ENCODE measurements around the gene WIPF2.

WIPF2 gene

DNA sequence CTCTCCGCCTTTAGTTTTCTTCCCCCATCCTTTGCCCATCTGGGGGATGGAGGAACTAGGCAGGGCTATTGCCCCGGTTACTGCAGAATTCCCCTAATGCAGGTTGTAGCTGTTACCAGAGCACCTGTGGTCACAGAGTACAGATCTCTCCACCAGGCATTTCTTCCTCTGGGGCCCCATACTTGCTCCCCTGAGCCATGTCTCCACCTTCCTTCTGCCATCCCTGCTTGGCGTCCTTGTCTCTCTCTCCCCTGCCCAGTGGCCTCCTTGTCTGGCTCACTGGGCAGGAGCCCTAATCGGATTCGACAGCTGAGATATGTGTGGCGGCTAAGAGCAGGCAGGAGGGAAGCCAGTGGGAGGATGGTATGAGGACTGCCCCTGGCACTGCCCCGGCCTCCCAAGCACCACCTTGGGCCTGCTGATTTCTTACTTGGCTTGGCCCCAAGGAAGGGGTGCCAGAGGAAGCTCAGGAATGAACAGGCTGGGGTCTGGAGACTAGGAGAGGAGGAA, 91.8 kb downstream of the WIPF2 start:
- H3K27ac ChIP-seq = peak overlapping the region; percentile 91
- no peak for DNase-seq (ENCODE audit: low read depth, low spot score)

DNA sequence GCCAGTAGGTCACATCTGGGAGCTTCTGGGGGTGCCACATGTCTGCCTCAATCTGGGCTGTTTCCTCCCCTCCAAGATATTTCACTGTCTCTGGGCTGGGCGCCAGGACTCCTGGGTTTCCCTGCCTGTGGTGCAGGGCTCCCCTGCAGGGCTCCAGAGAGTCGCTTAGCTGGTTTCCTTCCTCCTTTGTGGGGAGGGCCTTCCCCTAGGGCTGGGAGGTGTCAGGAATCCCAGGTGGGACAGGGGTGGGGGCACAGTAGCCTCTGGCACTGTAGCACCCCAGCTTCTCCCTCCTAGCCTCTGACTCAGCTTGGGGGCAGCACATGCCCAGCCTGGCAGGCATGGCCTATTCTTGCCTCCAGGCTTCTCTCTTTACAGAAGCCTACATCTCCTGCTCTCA, 92.5 kb downstream of the WIPF2 start:
- DNase-seq (ENCODE audit: low read depth, low spot score) = no peak
- peak overlapping the region; percentile 91 for H3K27ac ChIP-seq

DNA sequence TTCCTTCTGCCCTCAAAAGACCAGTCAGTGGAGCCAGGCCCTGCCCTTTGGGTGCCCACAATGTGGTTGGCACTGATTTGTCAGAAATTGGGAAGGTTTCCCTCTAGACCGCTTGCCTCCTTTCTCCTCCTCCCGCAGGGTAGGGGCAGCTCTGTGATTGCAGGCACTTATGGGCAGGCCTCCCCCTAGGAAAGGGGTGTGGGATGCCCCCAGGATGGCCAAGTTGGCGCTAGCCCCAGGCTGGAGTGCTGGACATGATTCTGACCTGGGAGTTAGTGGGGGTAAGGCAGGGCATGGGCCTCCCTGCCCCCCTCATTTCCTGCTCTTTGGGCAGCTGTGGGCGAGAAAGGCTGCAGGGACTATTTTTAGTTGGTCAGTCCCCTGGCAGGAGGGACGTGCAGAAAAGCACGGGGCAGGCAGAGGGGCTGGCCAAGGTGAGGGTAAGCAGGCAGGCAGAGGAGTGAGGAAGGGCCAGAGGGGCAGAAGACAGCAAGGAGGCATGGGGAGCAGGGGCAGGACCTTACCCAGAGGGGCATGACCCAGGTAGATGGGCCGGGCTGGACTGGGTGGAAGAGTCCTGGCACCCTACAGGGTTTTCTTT, 93.1 kb downstream of the WIPF2 start:
- H3K27ac ChIP-seq = peak overlapping the region; percentile 91
- DNase-seq (ENCODE audit: low read depth, low spot score) = no peak

DNA sequence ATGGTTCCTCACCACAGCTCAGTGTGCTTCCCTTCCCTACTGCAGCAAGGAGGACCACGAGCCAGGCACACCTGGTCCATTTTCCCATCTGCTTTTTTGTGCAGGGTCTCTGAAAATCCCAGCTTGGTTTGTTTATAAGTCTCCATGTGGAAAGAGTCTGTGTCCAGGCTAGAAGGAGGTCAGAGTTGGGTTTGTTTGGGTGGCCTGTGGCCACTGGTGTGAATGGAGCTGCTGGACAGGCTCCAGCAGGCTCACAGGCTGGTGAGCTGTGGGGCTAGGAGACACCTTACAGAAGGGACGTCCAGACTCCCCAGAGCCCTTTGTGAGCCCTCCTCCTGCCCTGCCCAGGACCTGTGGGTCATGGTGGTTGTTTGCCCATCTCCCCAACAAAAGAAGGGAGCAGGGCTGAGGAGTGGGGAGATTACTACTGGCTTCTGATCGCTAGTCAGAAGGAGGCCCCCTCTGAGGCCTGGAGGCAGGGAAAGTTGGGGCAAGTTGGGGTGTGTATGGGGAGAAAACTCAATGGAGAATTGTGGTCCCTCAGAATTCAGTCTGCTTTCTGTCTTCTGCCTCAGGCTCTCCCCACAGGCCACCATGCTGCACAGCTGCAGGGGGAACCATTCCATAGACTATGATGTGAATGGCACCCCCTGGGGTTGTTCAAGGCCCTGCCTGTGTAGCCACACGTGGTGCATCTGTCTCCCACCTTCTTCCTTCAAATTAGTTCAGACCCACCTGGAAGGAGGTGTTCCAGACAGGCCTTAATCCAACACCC, 94.0 kb downstream of the WIPF2 start:
- H3K27ac ChIP-seq = peak overlapping the region; percentile 91
- DNase-seq (ENCODE audit: low read depth, low spot score) = no peak

DNA sequence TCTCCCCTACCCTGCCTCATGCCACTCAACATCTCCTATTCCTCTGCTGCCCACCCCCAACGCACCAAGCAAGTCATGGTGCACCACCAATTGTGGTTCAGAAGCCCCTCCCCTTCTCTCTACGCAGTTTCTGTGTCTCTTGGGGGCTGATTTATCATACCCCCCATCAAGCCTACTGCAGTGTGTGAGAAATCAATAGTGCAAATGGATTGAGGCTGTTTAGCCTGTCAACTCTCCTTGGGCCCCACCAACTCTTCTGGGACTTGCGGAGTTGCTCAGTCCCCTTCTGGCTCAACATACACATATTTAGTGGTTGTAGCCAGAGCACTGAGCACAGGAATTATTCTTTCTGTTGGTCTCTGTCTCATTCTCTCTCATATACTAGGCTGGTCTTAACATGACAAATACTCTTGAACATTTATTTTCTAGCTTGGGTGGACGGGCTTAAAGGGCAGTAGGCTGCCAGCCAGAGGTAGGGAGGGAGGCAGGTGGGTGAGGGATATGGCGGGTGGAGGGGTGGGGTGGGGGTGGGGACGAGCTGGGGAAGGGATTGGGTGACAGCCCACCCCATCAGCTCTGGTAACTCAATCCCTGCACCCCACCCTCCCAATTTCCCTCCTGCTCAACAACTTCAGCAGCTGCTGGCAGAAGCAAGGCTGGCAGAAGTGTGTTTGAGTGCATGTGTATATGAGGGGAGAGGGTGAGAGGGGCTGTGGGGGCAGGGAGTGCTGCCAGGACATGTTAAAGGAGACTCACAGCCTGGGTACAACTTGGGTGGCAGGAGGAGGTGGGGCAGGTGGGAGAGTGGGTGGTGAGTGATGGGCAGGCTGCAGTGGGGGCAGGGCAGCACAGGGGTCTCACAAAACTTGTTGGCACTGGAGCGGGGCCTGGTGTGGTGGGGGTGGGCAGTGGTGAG, 94.8 kb downstream of the WIPF2 start:
- peak overlapping the region; percentile 91 for H3K27ac ChIP-seq
- no peak for DNase-seq (ENCODE audit: low read depth, low spot score)

DNA sequence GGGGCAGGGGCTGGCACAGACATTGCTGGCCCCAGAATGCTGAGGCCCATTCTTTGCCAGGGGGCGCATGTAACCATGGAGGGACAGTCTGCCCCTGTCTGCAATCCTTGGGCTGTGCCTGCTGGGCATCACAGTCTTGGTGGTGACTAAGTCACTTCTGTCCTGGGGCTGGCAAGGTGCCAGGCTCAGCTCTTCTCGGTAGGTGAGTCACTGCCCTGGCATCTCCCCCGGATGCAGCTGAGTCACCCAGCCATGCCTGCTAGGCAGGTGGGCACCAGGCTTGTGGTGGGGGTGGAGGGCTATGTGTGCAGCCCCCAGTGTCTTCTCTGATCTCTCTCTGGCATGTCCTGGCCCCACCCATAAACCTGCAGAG, 95.5 kb downstream of the WIPF2 start:
- DNase-seq (ENCODE audit: low read depth, low spot score) = peak; percentile 84
- peak overlapping the region; percentile 91 for H3K27ac ChIP-seq

DNA sequence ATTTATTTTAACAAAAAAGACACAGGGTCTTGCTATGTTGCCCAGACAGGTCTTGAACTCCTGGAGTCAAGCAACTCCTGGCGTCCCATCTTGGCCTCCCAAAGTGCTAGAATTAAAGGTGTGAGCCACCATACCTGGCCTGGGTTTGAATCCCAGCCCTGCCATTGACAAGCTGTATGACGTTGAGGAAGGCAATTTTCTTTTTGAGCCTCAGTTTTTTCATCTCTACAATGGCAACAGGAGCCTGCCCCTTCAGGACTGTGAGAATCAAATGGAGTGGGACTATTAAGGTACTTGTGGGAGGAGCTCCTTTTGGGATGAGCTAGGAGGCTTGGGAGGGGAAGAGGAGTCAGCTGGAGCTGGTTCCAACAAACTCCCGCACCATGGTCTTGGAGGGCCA, 96.1 kb downstream of the WIPF2 start:
- peak overlapping the region; percentile 91 for H3K27ac ChIP-seq
- DNase-seq (ENCODE audit: low read depth, low spot score) = no peak

DNA sequence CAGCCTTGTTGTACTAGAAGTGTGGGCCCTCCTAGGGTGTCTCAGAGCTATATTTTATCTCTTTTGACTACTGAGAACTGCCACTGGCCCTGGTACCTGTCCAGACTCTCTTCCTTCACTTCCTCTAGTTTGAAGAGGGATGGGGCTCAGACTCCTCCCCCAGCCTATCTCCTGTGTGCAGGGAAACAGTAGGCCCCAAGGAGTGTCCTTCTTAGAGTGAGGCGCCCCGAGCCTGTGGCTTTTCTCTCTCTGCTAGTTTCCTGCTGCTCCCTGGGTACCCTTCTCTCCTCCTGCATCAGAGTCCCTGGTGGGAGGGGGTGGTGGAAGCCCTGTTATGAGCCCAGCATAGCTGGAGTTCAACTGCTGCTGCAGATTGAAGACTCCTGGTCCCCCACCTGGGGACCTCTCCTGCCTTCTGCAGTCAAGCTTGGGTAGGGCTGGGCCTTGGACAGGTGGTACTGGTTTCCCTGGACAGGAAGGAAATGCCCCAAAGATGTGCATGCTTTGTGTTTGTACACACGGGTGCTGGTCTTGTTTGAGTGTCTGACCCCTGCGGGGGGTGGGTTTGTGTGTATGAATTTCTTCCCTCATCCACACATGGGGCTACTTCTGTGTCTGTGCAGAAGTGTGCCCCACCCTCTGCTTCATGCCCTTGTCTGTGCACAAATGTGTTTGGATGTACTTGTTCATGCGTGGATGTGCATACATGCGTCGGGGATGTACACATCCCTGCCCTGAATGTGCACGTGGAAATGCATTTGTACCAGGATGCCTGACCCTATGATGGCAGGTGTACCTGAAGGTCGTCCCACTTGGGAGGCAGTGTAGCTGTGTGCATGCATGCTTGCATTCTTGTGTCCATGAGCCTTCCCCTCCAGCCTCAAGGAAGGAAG, 96.8 kb downstream of the WIPF2 start:
- peak overlapping the region; percentile 91 for H3K27ac ChIP-seq

DNA sequence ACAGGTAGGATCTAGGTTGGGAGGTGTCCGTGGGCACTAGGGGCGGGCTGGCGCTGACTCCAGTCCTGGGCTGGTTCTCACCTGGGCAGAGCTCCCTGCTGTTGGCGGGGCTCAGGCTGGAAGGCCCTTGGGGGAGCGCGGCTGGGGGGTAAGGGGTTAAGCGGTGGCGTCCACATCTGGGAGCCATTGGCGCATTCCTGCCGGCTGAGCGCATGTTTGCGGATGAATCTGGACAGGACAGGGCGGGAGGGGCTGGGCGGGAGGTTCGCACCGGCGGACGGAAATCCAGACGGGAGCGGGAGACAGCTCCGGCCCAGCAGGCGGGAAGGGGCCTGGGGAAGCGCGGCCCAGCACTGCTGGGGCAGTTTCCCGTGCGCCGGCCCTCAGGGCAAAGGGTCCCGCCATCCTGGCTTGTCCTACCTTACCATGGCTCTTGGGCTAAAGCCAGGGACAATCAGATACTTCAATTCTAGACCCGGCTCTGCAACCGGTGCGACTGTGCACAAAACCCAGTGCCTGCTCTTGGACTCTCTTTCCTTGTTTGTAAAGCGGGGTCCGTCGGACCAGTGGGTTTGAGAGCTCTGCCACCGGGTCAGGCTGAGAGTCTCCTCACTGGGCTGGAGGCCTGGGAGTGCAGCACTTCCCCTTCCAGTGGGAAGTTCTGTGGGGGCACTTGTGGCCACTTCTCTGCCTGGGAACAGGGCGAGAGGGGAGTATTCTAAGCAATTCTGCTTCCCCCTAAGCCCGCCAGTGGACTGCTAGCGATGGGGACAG, 97.7 kb downstream of the WIPF2 start:
- peak overlapping the region; percentile 91 for H3K27ac ChIP-seq
- DNase-seq (ENCODE audit: low read depth, low spot score) = no peak

More for the DNA sequence above, 96.8 kb downstream of the WIPF2 start:
- DNase-seq (ENCODE audit: low read depth, low spot score) = no peak

DNA sequence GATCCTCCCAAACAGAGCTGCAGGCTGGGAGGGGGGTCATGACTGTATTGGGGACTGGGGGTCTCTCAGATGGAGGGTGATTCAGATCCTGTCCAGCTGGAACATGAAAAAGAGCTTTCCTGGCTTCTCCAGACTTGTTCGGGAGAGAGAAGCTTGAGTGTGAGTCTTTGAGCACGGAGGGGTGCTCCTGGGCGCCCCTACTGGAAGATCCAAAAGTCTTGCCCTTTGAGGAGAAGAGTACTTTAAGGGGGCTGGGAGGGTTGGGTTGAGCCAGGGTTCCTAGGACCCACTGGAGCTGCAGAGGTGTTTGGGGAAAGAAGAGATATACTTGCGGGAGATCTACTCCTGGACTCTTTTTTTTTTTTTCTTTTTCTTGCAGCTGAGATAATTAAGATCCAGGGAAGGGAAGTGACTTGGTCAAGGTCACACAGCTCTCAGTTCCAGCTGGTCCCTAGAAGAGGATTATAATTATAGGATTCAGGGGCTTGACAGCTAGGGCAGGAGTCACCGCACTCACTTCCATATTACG, 98.3 kb downstream of the WIPF2 start:
- DNase-seq (ENCODE audit: low read depth, low spot score) = no peak
- H3K27ac ChIP-seq = peak overlapping the region; percentile 91

DNA sequence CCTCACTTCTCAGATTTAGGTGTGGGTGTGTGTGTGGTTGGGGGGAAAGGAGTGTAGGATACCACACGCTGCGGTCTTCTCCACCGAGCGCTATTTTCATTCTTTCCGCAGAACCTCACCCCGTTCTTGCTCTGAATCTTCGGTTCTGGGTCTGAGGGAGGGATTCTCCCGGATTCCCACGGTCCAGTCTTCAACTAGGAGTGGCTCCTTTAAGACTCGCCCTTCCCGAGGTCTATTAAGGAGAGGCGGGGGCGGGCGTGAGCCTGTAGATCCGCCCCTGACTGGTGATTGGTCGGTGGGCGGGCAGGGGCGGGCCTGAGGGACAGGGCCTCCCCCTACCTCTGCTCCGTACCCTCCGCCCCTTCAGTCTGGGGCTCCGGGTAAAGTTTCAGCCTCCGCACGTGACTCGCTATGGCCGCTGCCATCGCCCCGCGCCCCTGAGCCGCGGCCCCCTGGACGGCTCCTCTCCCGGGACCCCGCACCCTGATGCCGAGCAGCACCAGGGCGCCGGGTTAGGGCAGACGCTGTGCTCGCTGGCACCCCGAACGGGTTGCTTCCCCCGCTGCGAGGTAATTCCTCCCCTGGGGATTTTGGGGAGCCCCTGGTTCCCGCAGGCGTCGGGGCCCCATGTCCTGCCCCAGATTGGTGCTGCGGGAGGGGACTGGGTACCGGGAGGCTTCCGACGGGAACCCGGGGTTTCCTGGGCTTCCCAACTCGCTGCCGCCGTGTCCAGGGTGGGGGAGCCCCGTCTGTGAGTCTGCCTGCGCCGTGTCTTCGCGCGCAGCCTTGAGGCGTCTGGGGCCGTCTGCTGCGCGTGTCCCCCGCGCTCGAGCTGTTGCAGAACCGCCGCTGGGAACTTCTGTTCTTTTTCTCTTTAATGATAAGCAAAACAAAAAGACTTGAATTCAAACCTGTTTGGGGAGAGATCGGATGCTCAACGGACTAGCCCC, 99.1 kb downstream of the WIPF2 start:
- H3K27ac ChIP-seq = peak overlapping the region; percentile 91
- peak; percentile 77 for DNase-seq (ENCODE audit: low read depth, low spot score)

DNA sequence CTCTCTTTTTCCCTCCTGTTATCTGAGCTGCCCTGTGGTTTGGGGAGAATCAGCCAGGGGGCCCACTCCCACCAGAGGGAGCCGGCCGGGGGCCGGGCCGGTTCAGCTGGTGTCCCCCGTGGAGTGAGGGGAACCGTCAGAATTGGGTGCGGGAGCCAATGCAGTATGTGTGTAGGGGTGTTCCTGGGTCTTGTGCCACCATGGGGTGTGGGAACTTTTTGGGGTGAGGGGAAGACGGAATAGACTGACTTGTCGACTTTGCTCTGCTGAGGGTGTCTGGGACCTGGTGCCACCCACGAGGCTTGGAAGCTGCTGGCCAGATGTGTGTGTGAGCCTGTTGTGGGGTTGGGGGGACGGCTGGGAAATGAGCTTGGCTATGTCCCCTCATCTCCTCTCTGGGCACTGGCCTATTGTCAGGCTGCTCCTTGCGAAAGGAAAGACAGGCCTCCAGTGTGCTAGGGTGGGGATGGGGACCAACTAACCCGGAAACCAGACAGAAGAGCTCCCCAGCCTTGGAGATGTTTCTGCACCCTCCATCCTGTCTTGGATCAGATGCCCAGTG, 99.8 kb downstream of the WIPF2 start:
- no peak for DNase-seq (ENCODE audit: low read depth, low spot score)
- H3K27ac ChIP-seq = peak overlapping the region; percentile 91

DNA sequence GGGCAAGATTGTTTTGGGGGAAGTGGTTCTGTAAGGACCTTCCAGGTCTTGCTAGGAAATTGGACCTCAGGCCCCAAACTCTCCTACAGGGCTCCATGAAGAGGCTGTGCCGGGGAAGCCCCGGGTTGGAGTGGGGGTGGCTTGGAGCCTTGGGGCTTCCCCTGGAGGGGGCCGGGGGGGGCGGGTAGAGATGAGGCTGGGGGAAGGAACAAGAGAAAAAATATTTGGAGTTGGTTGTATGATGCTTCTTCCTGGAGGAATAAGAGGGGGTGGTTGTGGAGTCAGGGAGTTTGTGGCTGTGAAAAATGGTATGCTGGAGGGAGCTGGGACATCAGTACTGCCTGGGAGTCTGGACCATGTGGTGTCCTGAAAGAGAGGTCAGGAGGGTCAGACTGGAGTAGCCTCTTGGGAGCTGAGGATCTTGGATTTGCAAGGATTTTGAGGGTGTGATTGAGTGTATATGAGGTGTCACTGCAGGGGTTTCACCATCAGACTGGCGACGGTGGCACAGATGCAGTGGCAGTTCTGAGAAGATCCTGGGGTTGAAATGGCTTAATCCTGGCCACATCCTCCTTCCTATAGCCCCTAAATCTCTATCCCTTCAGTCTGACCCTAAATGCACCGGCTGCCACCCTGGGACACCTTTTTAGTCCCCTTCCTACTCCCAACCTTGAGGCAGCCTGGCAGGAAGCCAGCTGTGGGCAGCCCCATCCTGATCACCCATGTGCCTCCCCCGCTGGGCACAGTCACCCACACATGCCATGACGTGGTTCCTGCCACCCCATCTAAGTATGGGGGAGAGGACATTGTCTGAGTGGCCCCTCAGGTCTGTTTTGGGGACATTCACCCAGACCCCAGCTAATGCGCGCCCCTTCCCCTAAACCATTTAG, 100.8 kb downstream of the WIPF2 start:
- H3K27ac ChIP-seq = no peak overlapping the region
- no peak for DNase-seq (ENCODE audit: low read depth, low spot score)

DNA sequence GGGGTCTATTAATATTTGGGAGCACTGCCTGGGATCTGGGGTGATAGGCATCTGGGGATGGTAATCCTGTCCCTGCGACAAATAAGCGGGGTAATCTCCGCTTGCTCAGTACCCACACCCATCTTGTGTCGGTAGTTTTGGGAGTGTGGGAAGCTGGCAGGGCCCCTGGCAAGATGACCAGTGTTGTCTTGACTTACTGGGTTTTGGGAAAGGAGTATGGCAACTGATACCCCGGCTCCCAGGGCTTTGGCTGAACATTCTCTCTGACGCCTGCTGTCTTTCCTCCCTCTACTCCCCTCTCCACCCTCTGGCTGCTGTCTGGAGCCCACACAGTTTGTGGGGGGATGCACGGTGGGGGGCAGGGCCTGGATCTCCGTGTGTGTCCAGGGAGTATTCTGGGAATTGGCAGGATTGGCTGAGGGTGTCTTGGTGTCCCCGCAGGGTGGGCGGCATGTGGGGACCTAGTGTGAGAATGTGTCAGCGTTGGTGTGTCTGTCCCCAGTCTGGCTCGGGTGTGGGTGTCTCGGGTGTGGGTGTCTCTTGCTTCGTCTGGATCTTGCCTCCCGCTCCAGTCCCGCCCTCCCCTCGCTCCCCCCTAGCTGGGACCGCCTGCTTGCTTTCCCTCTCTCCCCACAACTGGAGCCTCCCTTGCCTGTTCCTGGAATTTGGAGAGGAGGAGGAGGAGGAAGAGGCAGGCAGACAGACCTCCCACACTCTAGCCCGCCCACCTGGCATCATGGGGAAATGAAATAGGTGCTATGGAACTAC, 101.8 kb downstream of the WIPF2 start:
- DNase-seq (ENCODE audit: low read depth, low spot score) = no peak
- no peak overlapping the region for H3K27ac ChIP-seq

DNA sequence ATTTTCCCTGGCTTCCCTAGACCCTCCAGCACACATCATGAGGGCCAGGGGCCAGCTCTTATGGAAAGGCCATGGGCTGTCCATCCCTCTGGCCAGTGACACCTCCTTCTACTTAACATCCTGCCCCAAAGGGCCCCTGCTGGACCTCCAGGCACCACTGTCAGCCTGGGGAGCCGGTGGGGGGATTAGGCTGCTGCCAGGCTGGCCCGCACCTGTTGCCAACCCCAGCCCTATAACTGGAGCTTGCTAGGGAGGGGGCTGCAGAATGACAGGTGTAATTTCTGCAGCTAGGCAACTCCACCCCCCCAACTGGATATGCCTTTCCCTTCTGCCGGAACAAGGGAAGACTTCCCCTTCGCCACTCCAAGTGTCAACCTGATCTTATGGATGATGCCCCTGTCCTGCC, 102.4 kb downstream of the WIPF2 start:
- no peak overlapping the region for H3K27ac ChIP-seq
- no peak for DNase-seq (ENCODE audit: low read depth, low spot score)

DNA sequence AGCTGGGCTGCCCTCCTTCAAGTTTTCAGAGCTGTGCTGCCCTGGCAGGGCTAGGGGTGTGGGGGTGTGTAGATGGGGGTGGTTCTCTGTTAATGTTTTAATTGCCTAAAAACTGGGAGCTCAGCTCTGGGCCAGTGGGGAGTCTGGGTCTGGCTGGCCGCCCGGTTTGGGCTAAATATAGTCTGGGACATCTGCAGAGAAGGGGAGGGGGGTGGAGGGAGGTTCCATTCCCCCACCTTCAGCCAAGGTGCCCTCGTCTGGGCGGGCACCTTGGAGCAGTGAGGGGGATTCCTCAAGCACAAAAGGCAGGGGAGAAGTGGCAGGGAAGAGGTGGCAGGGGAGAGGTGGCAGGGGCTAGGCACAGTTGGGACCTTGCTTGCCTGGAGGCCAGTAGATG, 102.9 kb downstream of the WIPF2 start:
- DNase-seq (ENCODE audit: low read depth, low spot score) = no peak
- peak overlapping the region; percentile 45 for H3K27ac ChIP-seq

Data from epithelial cell of prostate (primary cell).